GM12878 (cell line): ENCODE measurements around the gene PDE10A. TPM values are rescaled to one million over a fixed set of nuclear protein-coding genes. Genes with fewer than 3 reads are reported as not detected.

Experiments
- ATAC-seq: fragments of 200-7000 bp; cut with Tn5 transposase; 3 replicates; pipeline ENCODE4 v1.9.1; 2020; ENCODE audit warnings: mild to moderate bottlenecking, moderate library complexity
- BruUV-seq: library from RNA; stranded (reverse); fragments of 400-500 nt; replicated peaks from 2 replicates; lab custom pipeline; 2021; lab: Mats Ljungman, UMichigan
- CTCF ChIA-PET: fragments of 300-600 bp; sonication (Branson Sonifier 250); formaldehyde crosslinking; extraction: SDS; loops from one replicate; lab custom pipeline; 2021; ENCODE audit warnings: inconsistent platforms; lab: Yijun Ruan, JAX
- POLR2A ChIA-PET: fragments of 350-600 bp; formaldehyde crosslinking; extraction: SDS; loops from one replicate; lab custom pipeline; 2021; ENCODE audit warnings: inconsistent platforms; lab: Charles Lee
- RAD21 ChIA-PET: fragments of 300-600 bp; sonication (Branson Sonifier 250); formaldehyde crosslinking; loops from one replicate; lab custom pipeline; 2023; ENCODE audit warnings: antibody characterized with exemption; ENCODE audit not compliant: unreplicated experiment; lab: Charles Lee
- SMC1A ChIA-PET: fragments of 300-600 bp; sonication (Branson Sonifier 250); formaldehyde crosslinking; loops from one replicate; lab custom pipeline; 2023; ENCODE audit not compliant: unreplicated experiment, uncharacterized antibody; lab: Charles Lee
- DNase-seq: peaks from one replicate; pipeline ENCODE4 v3.0.0-alpha.2; 2011; ENCODE audit warnings: low read depth, low spot score
- FAIRE-seq: peaks from 3 replicates; lab custom pipeline; 2011; peaks lifted over from hg19 to GRCh38; lab: Jason Lieb, UNC
- H2AFZ ChIP-seq: 2 replicates; pipeline ENCODE4 v1.6.0; 2011; ENCODE audit warnings: low read depth, low read length, control low read depth; ENCODE audit not compliant: control insufficient read depth
- H3K27ac ChIP-seq: 2 replicates; pipeline ENCODE4 v1.5.1; 2011; ENCODE audit warnings: control low read depth; ENCODE audit not compliant: control insufficient read depth, insufficient read depth
- H3K27me3 ChIP-seq, 2 experiments: replicated peaks in 1 of 2; 2 replicates each; pipeline versions ENCODE4 v1.6.0 to v1.6.1; 2011; ENCODE audit warnings: low read length in 1 of 2; ENCODE audit not compliant: control insufficient read depth in 2 of 2, insufficient read depth in 2 of 2
- H3K36me3 ChIP-seq, 2 experiments: 2 replicates each; pipeline ENCODE4 v1.5.1; 2011; ENCODE audit warnings: low read length in 1 of 2; ENCODE audit not compliant: control insufficient read depth in 2 of 2, insufficient read depth in 2 of 2
- H3K4me1 ChIP-seq: 2 replicates; pipeline ENCODE4 v1.6.1; 2011; ENCODE audit warnings: mild to moderate bottlenecking, low read length, moderate library complexity, mixed read lengths; ENCODE audit not compliant: control insufficient read depth, insufficient read depth
- H3K4me2 ChIP-seq: 2 replicates; pipeline ENCODE4 v1.6.0; 2011; ENCODE audit warnings: control low read depth; ENCODE audit not compliant: control insufficient read depth, insufficient read depth
- H3K4me3 ChIP-seq: fragments of 200-600 bp; sonication (generic); 2 replicates; pipeline ENCODE4 v1.5.1; 2016
- H3K79me2 ChIP-seq: 2 replicates; pipeline ENCODE4 v1.6.0; 2011; ENCODE audit warnings: low read length; ENCODE audit not compliant: control insufficient read depth, insufficient read depth
- H3K9ac ChIP-seq: 2 replicates; pipeline ENCODE4 v1.8.0; 2011; ENCODE audit warnings: low read length, control low read depth, mixed read lengths; ENCODE audit not compliant: control insufficient read depth, insufficient read depth
- H3K9me3 ChIP-seq: replicated peaks from 3 replicates; pipeline ENCODE4 v1.5.1; 2011; ENCODE audit warnings: mild to moderate bottlenecking, low read length; ENCODE audit not compliant: control insufficient read depth, insufficient read depth
- H4K20me1 ChIP-seq: 2 replicates; pipeline ENCODE4 v1.6.0; 2011; ENCODE audit not compliant: control insufficient read depth, insufficient read depth
- ATF2 ChIP-seq: IDR thresholded peaks from 2 replicates; pipeline ENCODE4 v1.6.1; 2012; ENCODE audit warnings: low read length, inconsistent platforms
- BHLHE40 ChIP-seq, 2 experiments: fragments of 450-650 bp in 1 of 2; IDR thresholded peaks; 2 replicates each; pipeline ENCODE4 v1.6.1; 2011 to 2017; ENCODE audit warnings: low read depth in 2 of 2, borderline replicate concordance in 1 of 2, improper control_type of control experiment in 1 of 2, low read length in 1 of 2, mild to moderate bottlenecking in 1 of 2
- CBFB ChIP-seq: IDR thresholded peaks from 2 replicates; pipeline ENCODE4 v1.6.1; 2016; ENCODE audit warnings: antibody characterized with exemption, low read depth
- HDAC2 ChIP-seq: fragments of 200-600 bp; sonication (generic); IDR thresholded peaks from 2 replicates; pipeline ENCODE4 v1.6.1; 2017
- KLF5 ChIP-seq: fragments of 450-650 bp; IDR thresholded peaks from 2 replicates; pipeline ENCODE4 v1.6.1; 2014; ENCODE audit warnings: mild to moderate bottlenecking; ENCODE audit not compliant: partially characterized antibody
- MEF2B ChIP-seq: fragments of 450-650 bp; IDR thresholded peaks from 2 replicates; pipeline ENCODE4 v1.6.1; 2018; ENCODE audit warnings: mild to moderate bottlenecking, moderate library complexity; ENCODE audit not compliant: partially characterized antibody, poor library complexity, severe bottlenecking
- MXI1 ChIP-seq: fragments of 150-350 bp; IDR thresholded peaks from 2 replicates; pipeline ENCODE4 v1.6.1; 2011; ENCODE audit warnings: low read depth, mild to moderate bottlenecking, inconsistent platforms, low read length, improper control_type of control experiment
- PML ChIP-seq: IDR thresholded peaks from 2 replicates; pipeline ENCODE4 v1.6.1; 2012; ENCODE audit warnings: low read length, inconsistent platforms
- REST ChIP-seq: IDR thresholded peaks from 2 replicates; pipeline ENCODE4 v1.6.1; 2012; ENCODE audit warnings: mild to moderate bottlenecking, low read depth, low read length
- WGBS: methylation state at CpG from one replicate; pipeline ENCODE4 v1.1.6; 2016; ENCODE audit warnings: low lambda C conversion rate; ENCODE audit not compliant: insufficient replicate concordance, insufficient coverage; ENCODE audit errors: missing lambda C conversion rate; 5-methylcytosine and 5-hydroxymethylcytosine counted together
- in situ Hi-C: fragments of 300-500 bp; cut with MboI; formaldehyde crosslinking; loops from 9 replicates; pipeline ENCODE4 v1.14.3; 2018; ENCODE audit warnings: mixed read lengths
- intact Hi-C: fragments of 100-400 bp; cut with micrococcal nuclease; formaldehyde crosslinking; loops from one replicate; pipeline ENCODE4 v1.14.2; 2022; ENCODE audit not compliant: unreplicated experiment
- polyA plus RNA-seq, 11 experiments: library from polyadenylated mRNA; depleted of rRNA in 4 of 11; unstranded in 6 of 11; stranded (reverse) in 5 of 11; fragments of >200 nt; fragmentation: Nextera tagmentation in 4 of 11; fragmentation: Illumina TruSeq in 1 of 11; extraction: Ambion mirVana in 4 of 11; extraction: Trizol in 1 of 11; gene quantifications; 1 replicate in 1 of 11; 2 replicates in 10 of 11; pipeline versions ENCODE4 v1.2.1 to v1.2.3, GENCODE V29; 2011 to 2016; ENCODE audit warnings: inconsistent platforms in 2 of 11, missing spikeins in 2 of 11, low read depth in 1 of 11
- total RNA-seq, 4 experiments: library from RNA; depleted of rRNA in 3 of 4; stranded (reverse); fragments of >200 nt in 3 of 4; fragmentation: Illumina TruSeq in 1 of 4; extraction: Trizol in 1 of 4; gene quantifications; 2 replicates each; pipeline versions ENCODE4 v1.2.1 to v1.2.3, GENCODE V29; 2013 to 2021

The PDE10A gene
- total and polyA plus RNA-seq, 10 of the 15 experiments (the other 5 are each of a cell fraction or from before 2014, with no cell fraction given): under 0.01 to 1.3 (median 0.03) TPM; not detected in 2

- SMC1A ChIA-PET: no interaction called here
Observed at GRCh38 chr6:165317723-165318122, 345.3 kb downstream of the PDE10A start.

More at GRCh38 chr6:165317723-165318122, 345.3 kb downstream of the PDE10A start:
- FAIRE-seq: no peak
- POLR2A ChIA-PET: no interaction called here
- Histone ChIP-seq H3K4me2 (no peak overlapping the region), H3K27ac (no peak overlapping the region), H3K79me2 (no peaks in the 10 kb centered on the region), H3K9ac (no peak overlapping the region), H4K20me1 (no peaks in the 10 kb centered on the region), H3K9me3 (no peaks in the 10 kb centered on the region), H3K27me3 (no peaks in the 10 kb centered on the region), H2AFZ (no peak overlapping the region), H3K4me3 (no peak overlapping the region), H3K4me1 (no peaks in the 10 kb centered on the region), H3K36me3 (no peaks in the 10 kb centered on the region)
- no CpG with 5 or more reads among the region's 14 CpGs for WGBS
- no TSS peak for BruUV-seq
- no peak for DNase-seq
- intact Hi-C loops (no loop called here), in situ Hi-C loops (no loop called here)
- RAD21 ChIA-PET: no interaction called here
- CTCF ChIA-PET: no interaction called here
- TF ChIP-seq HDAC2 (no peak), BHLHE40 (IDR thresholded peaks at IDR 0.05; ENCODE audit: borderline replicate concordance in 1 of 2, low read depth in 2 of 2, low read length in 1 of 2) (no peak), MXI1 (no peak), CBFB (no peak), REST (no peak), MEF2B (no peak), ATF2 (no peak), KLF5 (no peak), PML (no peak)
- ATAC-seq: no peak
